ENCODE results near the gene IFITM10.
A peak's percentile ranks its signal among the peaks of the same experiment; 100 is the strongest.

The IFITM10 gene

DNA sequence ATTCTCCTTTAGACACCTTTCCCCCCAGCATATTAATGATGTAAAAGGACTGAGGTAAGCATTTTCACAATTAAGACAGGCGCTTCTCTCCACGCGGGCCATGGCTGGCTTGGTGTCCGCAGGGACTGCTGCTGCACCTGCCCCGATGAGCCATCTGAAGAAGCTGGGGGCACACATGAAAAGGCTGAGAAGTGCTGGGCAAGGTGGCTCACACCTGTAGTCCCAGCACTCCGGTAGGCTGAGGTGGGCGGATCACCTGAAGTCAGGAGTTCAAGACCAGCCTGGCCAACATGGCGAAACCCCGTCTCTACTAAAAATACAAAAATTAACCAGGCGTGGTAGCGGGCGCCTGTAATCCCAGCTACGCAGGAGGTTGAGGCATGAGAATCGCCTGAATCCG, 32.1 kb downstream of the IFITM10 start:
- no peak for DNase-seq (ENCODE audit: low read depth, low spot score)

DNA sequence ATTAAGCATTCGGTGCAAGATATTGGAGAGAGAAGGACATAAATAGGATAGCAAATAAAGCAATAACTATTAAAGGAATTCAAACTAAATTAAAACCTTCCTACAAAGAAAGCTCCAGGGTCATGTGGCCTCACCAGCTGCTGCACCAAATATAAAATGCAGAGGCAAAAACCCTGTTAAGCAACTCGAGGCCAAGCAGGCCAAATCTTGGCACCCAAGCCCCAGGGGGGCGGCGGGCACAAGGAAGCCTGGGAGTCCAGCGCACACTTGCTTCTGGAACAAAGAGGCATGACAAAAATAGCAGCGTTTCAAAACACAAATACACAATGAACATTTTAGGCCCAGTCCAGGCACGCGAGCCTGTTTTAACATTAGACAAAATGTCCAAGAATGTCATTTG, 32.6 kb downstream of the IFITM10 start:
- no peak for DNase-seq (ENCODE audit: low read depth, low spot score)

DNA sequence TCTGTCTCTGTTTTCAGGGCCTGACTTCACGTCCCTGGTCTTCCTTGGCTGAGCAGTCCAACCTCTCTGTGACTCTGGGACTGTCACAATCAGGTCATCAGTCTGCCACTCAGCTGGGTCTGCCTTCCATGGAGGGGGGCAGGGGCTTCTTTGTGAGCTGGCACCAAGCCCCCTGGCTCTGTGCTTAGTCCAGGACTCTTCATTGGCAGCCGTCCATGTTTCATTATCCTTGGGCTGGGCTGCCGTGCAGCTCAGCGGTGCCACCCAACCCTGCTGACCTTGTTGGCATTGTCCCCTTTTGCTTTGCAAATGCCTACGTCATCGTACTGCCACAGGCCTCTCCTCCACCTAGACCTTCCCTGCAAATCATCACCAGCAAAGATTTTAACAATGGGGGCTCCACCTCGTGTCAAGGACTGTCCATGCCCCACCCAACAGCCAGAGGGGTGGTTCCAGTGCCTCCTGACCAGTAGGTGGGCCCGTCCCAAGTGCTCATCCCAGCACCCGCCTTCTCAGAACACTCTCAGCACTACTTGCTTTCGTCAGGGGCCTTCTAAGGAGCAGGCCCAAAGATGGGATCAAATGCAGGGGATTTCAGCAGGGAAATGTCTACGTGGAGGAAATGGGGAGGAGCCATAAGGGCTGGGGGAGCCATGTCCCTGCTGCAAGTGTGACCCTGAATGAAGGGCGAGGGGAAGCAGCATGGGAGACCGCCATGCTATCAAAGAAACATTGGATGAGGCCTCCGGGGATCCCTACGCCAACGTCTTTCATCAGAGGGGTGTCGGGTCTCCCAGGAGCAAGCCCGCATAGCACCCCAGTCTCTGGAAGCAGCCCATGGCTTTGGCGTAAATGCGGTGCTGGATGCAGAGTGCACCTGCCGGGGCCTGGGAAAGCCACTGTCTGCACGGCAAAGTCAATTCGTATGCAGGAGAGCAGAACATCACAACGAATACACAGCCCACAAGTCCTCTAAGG, 35.2 kb downstream of the IFITM10 start:
- DNase-seq (ENCODE audit: low read depth, low spot score) = no peak

DNA sequence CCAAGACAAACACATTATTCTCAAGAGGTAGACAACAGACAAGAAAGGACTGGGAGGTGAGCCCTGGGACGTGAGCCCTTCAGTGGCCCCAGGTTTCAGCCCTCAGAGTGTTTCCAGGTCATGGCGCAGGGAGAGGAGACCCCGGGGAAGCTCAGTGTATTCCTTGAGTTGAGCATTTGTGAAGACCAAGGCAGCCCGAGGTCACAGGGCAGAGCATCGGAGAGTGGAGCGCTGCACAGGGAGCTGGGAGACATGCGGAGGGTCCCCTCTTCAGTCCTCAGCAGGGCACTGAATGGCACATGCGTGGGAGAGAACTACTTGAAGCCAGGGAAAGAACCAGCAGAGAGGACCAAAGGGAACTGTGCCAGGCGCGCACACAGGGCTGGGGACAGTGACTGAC, 41.7 kb downstream of the IFITM10 start:
- DNase-seq (ENCODE audit: low read depth, low spot score) = no peak

DNA sequence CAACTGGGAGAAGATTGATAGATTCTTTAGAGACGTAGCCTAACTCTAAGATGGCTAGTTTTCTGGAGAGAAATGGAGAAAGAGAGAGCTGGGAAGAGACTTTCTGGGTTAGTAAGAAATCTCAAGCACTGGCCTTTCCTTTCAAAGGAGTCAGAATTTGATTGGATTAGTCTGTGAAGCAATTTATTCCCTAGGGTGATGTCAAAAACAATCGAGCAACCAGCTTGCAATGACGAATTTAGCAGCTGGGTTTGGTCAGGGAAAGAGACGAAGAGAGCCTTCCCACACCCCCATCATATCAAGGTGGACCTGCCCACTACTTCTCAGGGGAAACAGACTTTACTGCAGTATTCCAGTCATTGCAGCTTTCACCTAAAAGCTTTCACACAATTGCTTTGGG, 42.6 kb downstream of the IFITM10 start:
- DNase-seq (ENCODE audit: low read depth, low spot score) = no peak

DNA sequence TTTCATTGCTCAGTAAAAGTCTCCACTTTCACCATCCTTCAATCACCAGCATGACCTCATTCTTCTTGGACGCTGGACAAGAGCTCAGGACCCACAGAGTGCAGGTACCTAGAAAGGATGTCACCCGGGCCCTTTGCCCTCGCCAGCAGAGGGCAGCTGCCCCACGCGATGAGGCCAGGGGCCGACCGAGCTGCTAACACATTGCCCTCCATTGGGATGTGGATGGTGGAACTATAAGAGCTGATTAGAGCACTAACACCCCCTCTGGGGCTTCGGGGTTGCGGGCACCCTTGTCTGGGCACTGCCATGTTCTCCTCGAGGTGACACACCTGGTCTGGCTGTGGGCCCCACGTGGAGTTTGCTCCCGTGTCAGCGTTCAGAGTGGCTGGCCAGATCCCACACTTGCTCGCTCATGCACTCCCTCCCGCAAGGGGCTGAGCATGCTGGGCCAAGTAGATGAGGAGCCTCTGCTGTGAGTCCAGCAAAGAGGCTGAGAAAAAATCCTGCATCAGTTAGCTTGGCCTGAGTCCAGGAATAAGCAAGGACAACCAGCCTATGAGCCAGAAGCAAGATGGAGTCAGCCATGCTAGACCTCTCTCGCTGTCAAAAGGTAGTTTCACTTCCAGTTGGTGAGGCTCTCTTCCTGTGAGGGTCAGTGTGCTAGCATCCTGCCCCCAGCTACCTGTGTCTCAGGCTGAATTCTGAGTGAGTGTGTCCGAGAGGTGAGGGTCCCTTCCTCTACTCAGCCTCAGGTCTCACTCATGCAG, 43.6 kb downstream of the IFITM10 start:
- DNase-seq (ENCODE audit: low read depth, low spot score) = no peak

DNA sequence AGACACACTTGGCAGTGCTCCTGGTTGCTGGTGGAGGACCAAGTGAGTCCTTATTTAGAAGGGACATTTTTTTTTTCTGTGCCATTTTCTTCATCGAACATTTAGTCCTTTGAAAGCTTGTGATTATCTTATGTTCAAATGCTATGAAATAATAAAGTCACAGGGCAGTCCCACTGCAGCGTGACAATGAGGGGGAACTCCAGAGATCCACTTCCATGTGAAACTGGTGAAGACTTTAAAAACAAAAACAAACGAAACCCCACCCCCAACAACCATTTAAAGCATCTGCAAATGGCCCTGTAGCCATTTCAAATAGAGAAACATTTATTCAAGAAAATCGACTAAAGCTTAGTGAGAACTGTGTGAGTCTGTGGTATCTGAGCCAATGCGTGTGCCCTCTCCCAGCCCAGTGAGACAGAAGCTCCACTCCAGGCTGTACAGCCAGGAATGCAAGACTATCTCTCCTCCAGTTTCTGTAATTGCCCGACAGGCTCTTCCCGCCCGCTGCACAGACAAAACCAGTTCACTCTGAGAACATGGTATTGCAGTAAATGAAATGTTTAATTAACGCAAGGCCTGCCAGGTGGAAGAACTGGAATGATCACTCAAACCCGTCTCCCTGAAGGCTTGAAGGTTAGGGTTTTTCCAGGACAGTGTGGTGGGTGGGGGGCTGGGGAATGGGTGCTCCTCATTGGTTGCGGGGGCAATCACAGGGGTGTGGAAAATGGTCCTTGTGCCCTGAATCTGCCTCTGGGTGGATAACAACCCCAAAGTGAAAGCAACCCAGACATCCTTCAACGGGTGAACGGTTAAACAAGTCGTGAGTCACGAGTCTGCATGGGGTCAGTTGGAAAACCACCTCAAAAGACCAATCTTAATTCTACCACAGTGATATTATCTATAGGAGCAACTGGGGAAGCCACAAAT, 45.0 kb downstream of the IFITM10 start:
- DNase-seq (ENCODE audit: low read depth, low spot score) = peak; percentile 37

DNA sequence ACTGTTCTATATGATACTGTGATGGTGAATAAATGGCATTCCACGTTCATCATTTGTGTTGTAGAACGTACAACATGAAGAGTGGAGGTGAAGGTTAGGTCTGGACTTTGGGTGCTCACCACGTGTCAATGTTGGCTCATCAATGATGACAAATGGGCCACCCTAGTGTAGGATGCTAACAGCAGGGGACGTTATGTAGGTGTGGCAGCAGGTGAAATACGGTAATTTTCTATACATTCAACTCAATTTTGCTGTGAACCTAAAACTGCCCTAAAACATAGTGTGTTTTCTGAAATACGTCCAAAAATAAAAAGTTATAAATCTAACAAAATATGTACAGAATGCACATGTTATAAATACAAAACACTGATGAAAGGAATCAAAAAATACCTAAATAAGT, 47.2 kb downstream of the IFITM10 start:
- no peak for DNase-seq (ENCODE audit: low read depth, low spot score)

DNA sequence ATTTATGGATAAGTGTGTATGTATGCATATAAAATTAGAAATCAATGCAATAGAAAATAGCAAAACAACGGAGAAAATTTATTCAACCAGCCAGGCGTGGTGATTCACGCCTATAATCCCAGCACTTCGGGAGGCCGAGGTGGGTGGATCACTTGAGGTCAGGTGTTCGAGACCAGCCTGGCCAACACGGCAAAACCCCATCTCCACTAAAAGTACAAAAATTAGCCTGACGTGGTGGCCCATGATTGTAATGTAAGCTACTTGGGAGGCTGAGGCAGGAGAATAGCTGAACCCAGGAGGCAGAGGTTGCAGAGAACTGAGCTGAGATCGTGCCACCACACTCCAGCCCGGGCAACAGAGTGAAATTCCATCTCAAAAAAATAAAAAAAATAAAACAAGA, 47.9 kb downstream of the IFITM10 start:
- no peak for DNase-seq (ENCODE audit: low read depth, low spot score)

DNA sequence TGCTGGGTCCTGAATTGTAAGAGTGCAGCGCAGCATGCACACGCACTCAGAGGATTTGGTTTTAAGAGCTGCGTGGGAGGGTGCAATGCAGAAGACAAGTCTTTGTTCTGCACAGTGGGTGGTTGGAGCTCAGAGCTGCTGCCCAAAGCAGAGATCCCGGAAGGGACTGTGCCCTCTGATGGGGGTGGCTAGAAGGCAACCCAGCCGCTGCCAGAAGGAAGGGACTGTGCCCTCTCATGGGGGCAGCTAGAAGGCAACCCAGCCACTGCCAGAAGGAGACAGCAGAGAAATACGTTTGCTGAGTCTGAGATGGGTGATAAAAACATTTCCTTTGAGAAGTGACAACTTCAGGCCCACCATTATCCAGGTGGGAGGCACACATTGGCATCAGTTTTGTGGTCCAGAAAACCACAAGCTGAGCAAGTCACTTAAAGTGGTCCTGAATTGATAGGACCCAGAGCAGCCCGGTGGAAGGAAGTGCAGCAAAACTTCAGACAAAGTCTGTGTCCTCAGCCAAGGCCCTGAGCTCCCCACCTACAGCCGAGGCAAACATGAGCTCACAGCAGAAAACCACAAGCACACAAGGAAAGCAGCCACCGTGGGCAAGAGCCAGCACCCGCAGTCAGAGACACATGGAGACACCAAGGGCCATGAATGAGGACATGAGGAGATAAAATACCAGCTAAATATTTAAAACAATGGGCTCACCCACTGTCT, 49.1 kb downstream of the IFITM10 start:
- peak; percentile 12 for DNase-seq (ENCODE audit: low read depth, low spot score)

DNA sequence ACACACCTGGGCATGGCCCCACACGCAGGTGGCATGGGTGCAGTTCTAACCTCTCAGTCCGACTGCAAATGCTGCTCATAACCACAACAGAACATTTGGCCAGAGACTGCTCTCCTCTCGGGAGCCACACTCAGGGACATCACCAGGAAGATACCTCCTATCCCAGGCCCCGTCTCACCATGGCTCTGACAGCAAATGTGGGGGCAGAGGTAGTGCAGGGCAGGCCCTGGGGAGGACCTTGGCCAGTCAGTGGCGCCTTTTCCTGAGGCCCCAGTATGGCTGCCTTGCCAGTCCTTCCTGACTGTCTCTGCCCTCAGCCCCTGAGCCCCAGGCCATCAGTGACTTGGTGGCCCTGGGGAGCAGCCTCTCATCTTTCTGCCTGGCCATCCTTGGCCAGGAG, 50.6 kb downstream of the IFITM10 start:
- DNase-seq (ENCODE audit: low read depth, low spot score) = no peak

DNA sequence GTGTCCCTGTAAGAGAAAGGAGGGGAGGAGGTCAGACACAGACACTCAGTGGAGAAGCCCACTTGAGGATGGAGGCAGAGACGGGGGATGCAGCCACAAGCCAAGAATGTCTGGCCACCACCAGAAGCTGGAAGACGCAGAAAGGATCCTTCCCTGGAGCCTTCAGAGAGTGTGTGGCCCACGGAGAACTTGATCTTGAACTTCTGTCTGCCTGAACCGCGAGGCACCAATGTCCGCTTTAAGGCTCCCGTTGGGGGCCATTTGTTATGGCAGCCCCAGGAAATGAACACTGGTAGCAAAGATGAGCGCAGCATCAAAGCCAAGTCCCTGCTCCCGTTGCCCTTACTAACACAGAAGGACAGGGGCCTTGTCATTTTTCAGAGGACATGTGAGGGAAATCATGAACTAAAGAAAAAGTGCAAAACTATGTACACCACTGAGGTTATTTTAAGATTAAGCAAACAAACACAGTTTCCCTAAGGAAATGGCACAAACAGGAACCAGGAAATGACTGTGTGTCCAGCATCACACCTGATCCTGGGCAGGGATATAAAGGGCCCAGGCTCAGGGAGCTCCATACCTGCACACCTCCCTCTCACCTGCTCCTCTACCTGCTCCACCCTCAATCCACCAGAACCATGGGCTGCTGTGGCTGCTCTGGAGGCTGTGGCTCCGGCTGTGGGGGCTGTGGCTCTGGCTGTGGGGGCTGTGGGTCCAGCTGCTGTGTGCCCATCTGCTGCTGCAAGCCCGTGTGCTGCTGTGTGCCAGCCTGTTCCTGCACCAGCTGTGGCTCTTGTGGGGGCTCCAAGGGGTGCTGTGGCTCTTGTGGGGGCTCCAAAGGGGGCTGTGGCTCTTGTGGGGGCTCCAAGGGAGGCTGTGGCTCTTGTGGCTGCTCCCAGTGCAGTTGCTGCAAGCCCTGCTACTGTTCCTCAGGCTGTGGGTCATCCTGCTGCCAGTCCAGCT, 53.5 kb downstream of the IFITM10 start, which contains the start of gene KRTAP5-6:
TSS of gene KRTAP5-6 (plus strand) at position 588 of the 963 bp plus-strand sequence. CDS start at position 639, 51 bp downstream.
- DNase-seq (ENCODE audit: low read depth, low spot score) = no peak

DNA sequence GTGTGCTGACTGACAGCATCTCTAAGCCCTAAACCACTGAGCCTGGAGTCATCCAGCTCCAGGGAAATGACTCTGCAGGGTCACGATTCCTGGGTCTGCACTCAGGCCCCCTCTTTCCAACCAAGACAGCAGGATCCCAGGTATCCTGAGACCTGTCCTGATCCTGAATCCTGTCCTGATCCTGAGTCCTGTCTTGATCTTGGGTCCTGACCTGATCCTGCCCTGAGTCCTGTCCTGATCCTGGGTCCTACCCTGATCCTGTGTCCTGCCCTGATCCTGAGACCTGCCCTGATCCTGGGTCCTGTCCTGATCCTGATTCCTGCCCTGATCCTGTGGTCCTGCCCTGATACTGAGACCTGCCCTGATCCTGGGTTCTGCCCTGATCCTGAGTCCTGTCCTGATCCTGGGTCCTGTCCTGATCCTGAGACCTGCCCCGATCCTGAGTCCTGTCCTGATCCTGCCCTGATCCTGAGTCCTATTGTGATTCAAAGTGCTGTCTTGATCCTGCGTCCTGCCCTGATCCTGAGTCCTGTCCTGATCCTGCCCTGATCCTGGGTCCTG, 54.8 kb downstream of the IFITM10 start:
- no peak for DNase-seq (ENCODE audit: low read depth, low spot score)

DNA sequence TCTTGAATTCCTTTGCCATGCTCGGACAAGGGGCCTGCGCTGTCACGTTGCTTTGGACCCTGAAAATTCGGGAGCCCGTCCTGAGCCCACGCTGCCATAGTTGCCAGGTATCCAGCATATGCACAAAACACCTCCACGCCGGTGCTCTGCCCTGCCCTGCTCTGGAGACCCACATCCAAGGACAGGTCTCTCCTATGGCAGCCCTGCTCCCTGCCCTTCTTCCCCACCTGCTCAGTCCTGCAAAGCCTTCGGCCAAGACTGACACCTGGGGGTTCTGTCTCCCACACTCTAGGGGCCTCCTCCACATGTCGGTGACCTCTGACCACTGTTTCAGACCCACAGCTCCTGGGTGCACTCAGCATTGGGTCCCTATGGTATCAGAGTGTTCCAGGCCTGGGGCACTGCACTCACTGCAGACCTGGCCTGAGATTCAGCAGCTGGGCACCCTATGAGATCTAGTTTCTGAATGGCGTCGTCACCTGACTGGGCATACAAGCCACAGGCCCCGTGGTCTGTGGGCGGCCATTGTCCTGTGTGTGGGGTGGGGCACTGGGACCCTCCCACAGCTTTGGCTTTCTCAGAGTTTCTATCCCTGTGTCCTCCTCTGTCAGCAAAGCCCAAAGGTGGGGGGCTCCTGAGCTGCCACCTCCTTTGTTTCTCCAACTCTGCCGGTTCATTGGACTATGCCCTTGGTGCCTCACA, 55.4 kb downstream of the IFITM10 start:
- no peak for DNase-seq (ENCODE audit: low read depth, low spot score)

DNA sequence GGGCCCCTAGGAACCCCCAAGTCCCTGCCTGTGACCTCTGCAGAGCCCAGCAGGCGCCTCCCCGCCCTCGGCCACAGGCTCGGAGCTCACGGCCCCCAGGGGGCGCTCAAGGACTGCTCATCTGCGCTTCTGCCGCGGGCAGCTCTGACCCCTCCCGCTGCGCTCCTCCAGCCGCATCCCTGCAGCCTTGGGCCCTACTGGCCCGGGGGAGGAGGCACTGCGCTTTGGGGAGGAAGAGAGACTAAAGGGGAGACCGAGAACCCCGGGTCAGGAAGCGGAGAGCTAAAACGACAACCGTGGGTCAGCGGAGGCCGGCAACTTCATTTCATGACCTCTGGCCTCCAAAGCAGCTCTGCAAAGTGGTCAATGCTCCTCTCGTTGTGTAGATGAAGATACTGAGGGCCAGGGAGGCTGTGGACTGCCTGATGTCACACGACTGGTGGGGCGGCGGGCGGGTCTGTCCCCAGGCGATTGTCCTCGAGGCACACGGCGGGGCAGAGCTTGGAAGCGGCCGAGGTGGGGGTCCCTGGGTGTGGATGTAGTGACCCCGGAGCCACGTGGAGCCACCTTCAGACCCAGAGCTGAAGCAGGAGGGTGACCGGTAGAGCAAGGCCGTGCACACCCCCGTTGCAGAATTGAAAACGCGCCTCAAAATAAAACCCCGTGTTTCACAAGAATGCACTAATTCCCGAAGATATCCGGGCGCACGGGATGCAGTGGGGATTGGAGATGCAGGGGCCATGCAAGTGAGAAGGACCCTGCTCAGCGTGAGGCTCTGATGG, 56.1 kb downstream of the IFITM10 start:
- peak; percentile 91 for DNase-seq (ENCODE audit: low read depth, low spot score)

DNA sequence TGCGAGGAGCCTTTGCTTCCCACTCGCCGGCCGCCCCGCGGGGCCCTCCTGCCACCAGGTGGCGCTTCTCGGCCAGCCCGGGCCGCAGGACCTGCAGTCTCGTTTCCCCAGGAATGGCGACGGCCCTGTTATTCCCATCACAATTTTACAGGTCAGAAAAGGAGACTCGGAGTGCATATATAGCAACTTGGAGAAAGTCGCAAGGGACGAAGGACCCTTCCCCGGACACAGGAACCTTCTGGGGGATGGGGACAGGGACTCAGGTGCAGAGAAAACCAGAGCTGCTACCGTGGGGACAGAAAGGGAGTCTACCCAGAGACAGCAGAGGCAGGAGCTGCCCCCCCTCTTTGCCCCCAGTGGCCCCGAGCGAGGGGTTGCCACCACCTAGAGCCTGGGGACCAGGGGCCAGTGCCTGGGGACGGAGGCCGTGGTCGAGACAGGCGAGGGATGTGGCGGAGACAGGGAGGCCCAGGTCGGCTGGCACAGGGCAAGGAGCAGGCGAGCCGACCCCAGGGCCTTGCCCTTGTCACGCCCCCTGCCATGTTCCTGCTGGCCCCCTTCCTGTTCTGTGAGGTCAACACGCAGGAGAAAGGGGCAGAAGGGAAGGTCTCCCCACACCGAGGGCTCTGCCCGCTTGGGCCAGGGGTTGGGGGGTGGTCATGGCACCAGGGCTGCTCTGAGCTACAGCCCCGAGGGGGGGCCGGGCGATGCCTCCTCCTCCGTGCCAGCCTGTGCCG, 56.9 kb downstream of the IFITM10 start:
- peak; percentile 89 for DNase-seq (ENCODE audit: low read depth, low spot score)

DNA sequence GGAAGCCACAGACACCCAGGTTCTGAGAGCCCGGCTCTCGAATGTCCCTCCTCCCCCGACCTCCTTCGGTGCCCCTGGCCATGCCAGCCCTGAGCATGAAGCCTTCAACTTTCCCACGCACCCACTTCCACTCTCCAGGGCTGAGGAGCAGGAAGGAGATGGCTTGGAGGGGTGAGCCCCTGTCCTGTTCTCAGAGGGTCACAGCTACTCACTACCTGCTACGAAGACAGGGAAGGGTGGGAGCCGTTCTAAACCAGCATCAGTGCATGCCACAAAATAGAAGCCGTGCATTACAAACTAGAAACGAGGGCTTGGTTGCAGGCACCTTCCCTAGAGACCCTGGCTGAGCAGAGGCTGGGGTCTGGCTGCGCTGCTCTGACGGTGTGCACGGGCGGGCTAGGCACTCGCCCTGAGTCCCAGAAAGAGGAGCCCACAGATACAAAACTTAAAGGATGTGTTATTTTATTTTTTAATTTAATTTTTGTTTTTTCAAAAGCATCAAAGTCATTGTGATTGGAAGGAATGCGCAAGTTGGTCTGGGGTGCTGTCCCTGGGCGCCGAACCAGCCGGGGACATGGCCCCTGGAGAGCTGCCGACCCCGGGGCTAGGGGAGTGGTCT, 57.6 kb downstream of the IFITM10 start:
- no peak for DNase-seq (ENCODE audit: low read depth, low spot score)
